ENCODE measurements around the gene RALGPS1.

The RALGPS1 gene

DNA sequence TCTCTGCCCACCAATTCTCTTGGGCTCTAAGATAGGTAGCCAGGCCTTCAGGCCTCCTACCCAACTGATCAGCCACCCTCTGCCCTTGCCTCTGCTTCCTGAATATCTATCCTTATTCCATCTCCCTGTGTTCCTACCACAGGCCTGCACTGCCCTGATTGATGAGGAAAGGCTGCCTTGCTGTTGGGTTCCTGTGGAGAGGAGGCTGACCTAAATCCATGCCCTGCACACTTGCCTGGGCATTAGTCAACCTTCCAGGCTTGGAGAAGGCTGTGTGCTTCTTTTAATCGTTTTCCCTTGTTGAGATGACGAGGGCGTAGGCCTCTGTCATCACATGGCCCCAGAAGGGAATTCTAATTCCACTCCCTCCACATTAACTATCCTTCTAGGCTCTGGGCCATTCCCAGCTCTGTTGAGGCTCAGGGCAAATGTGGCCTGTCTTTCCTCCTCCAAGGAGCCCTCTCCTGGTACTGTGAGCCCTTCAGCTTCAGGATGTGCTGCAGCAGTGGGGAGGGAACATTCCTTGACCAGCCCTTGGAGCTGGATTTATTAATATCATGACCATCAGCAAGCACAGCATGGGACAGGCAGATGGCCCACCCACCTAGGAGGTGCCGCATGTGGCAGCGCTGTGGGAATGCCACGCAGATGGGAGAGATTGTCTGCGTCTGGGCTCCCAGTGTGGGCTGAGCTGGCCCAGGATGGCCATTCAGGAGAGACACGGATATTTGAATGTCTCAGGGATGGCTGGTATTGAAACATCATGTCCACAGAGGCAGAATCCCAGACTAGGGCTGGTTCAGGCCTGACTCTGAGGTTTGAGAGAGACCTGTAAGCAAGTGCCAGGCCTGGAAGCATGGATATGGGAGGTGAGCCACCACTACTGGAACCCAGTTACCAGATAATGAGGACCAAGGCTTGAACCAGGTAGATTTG is 166.9 kb downstream of the RALGPS1 start:
- no peak overlapping the region for H3K4me3 ChIP-seq (ENCODE audit: low read depth in 1 of 2, low read length in 1 of 2)
- H3K27me3 ChIP-seq = peaks cover 6% of the 10 kb centered on the region
- no peak overlapping the region for H3K27ac ChIP-seq
- no peaks in the 10 kb centered on the region for H3K4me1 ChIP-seq (ENCODE audit: control insufficient read depth in 1 of 2, insufficient read depth in 1 of 2, low read depth in 1 of 2, low read length in 1 of 2)
- no peaks in the 10 kb centered on the region for H3K36me3 ChIP-seq
- H3K9me3 ChIP-seq = no peaks in the 10 kb centered on the region
- TF ChIP-seq, protein P1, sequence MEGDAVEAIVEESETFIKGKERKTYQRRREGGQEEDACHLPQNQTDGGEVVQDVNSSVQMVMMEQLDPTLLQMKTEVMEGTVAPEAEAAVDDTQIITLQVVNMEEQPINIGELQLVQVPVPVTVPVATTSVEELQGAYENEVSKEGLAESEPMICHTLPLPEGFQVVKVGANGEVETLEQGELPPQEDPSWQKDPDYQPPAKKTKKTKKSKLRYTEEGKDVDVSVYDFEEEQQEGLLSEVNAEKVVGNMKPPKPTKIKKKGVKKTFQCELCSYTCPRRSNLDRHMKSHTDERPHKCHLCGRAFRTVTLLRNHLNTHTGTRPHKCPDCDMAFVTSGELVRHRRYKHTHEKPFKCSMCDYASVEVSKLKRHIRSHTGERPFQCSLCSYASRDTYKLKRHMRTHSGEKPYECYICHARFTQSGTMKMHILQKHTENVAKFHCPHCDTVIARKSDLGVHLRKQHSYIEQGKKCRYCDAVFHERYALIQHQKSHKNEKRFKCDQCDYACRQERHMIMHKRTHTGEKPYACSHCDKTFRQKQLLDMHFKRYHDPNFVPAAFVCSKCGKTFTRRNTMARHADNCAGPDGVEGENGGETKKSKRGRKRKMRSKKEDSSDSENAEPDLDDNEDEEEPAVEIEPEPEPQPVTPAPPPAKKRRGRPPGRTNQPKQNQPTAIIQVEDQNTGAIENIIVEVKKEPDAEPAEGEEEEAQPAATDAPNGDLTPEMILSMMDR (IDR thresholded peaks at IDR 0.05) = no peak

GRCh38 chr9:127083138-127083980 is 168.8 kb downstream of the RALGPS1 start:
- H3K4me1 ChIP-seq (ENCODE audit: control insufficient read depth in 1 of 2, insufficient read depth in 1 of 2, low read depth in 1 of 2, low read length in 1 of 2) = no peaks in the 10 kb centered on the region
- TF ChIP-seq, protein P1 (IDR thresholded peaks at IDR 0.05) = no peak
- H3K36me3 ChIP-seq = no peaks in the 10 kb centered on the region

GRCh38 chr9:127084076-127085039 is 169.8 kb downstream of the RALGPS1 start:
- Histone ChIP-seq H3K27me3 (no peaks in the 10 kb centered on the region), H3K4me1 (ENCODE audit: control insufficient read depth in 1 of 2, insufficient read depth in 1 of 2, low read depth in 1 of 2, low read length in 1 of 2) (no peaks in the 10 kb centered on the region), H3K27ac (no peak overlapping the region), H3K9me3 (no peaks in the 10 kb centered on the region), H3K4me3 (ENCODE audit: low read depth in 1 of 2, low read length in 1 of 2) (no peak overlapping the region), H3K36me3 (no peaks in the 10 kb centered on the region)
- TF ChIP-seq, protein P1 (IDR thresholded peaks at IDR 0.05) = no peak

More at GRCh38 chr9:127083138-127083980, 168.8 kb downstream of the RALGPS1 start:
- no peaks in the 10 kb centered on the region for H3K27me3 ChIP-seq
- no peaks in the 10 kb centered on the region for H3K9me3 ChIP-seq
- H3K27ac ChIP-seq = no peak overlapping the region
- no peak overlapping the region for H3K4me3 ChIP-seq (ENCODE audit: low read depth in 1 of 2, low read length in 1 of 2)

- H3K27me3 ChIP-seq = no peaks in the 10 kb centered on the region
- no peaks in the 10 kb centered on the region for H3K9me3 ChIP-seq
- no peaks in the 10 kb centered on the region for H3K36me3 ChIP-seq
- H3K4me1 ChIP-seq (ENCODE audit: control insufficient read depth in 1 of 2, insufficient read depth in 1 of 2, low read depth in 1 of 2, low read length in 1 of 2) = no peaks in the 10 kb centered on the region
- H3K4me3 ChIP-seq (ENCODE audit: low read depth in 1 of 2, low read length in 1 of 2) = no peak overlapping the region
- no peak overlapping the region for H3K27ac ChIP-seq
- TF ChIP-seq, protein P1 (IDR thresholded peaks at IDR 0.05) = no peak
Measured at GRCh38 chr9:127085186-127085585, 170.6 kb downstream of the RALGPS1 start.

DNA sequence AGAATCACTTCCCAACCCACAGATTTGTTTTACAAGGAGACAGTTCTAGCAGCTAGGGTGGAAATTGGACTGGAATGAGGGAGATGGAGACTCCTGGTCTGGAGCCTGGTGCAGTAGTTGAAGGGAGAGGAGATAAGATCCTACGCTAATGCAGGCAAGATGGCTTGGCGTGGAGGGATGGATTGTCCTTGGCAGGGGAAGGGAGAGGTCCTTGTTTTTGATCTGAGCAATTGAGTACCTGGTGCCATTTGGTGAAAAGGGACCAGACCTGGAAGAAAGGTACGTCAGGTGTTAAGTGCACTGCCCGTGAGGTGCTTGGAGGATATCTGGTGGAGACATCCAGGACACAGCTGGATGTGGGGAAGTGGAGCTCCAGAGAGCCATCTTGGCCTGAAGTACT is 172.2 kb downstream of the RALGPS1 start:
- H3K4me3 ChIP-seq (ENCODE audit: low read depth in 1 of 2, low read length in 1 of 2) = no peak overlapping the region
- H3K4me1 ChIP-seq (ENCODE audit: control insufficient read depth in 1 of 2, insufficient read depth in 1 of 2, low read depth in 1 of 2, low read length in 1 of 2) = no peaks in the 10 kb centered on the region
- no peak overlapping the region for H3K27ac ChIP-seq
- no peaks in the 10 kb centered on the region for H3K36me3 ChIP-seq
- H3K27me3 ChIP-seq = no peaks in the 10 kb centered on the region
- TF ChIP-seq, protein P1 (IDR thresholded peaks at IDR 0.05) = no peak
- H3K9me3 ChIP-seq = no peaks in the 10 kb centered on the region
